ENCODE data around the gene CYP2E1. TPM values are rescaled to one million over a fixed set of nuclear protein-coding genes. Genes with fewer than 3 reads are reported as not detected.
"Not testable (repeated sequence)": the region's sequence is repeated elsewhere in the genome, so short reads cannot be mapped to it uniquely, and the experiment has no call there.

Gene CYP2E1
- total and polyA plus RNA-seq, 2 donors from 2014 or later, result 2.9 to 3.4 TPM

DNA sequence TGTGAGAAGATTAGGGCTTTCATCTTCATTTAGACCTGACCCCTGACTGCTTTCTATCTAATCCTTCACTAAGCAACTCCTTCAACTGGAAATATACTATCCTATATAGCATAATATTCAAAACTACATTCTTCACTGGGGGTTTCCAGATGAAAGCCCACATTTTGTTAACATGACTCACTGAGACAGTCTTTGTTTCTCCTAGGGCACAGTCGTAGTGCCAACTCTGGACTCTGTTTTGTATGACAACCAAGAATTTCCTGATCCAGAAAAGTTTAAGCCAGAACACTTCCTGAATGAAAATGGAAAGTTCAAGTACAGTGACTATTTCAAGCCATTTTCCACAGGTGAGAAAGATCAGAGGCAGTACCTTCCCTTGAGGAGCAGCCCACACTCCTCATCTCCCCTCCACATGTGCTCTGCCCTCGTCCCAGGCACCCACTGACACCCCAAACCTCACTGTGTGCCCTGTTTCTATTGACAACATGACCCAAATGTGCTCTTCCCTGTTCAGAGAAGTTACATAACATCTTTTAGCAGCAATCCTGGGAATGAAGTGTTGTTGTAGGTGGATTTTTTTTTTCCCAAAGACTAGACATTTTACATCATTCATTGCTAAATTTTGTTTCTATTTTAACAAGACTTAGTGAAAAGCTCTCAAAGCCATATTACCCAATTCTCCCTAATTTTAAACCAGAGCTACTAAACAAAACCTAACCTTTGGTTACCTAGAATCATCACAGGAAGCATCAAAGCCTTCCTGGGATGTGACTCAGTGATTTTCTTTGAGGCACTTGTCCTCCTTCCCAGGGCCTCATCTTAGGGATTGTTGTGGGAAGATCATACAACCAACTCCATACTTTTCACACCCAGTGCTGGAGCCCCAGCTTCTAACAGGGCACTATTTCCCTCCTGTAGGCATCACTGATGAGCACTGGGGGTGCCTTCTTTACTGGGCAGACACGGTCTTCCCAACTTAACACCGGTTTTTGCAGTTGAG lies 10.7 kb downstream of the CYP2E1 start:
- Histone ChIP-seq H3K27ac (ENCODE audit: low read depth in 2 of 2, low read length in 2 of 2) (no peak overlapping the region), H3K4me3 (ENCODE audit: low read length in 3 of 3) (no peak overlapping the region), H3K9ac (ENCODE audit: low read length in 3 of 3) (no peak overlapping the region), H3K9me3 (ENCODE audit: control insufficient read depth in 2 of 3, insufficient read depth in 1 of 3, low read length in 3 of 3) (no peaks in the 10 kb centered on the region), H3K4me1 (ENCODE audit: control insufficient read depth in 2 of 3, insufficient read depth in 2 of 3, low read depth in 1 of 3, low read length in 3 of 3) (no peaks in the 10 kb centered on the region), H3K36me3 (ENCODE audit: control insufficient read depth in 2 of 3, insufficient read depth in 3 of 3, low read length in 3 of 3) (no peaks in the 10 kb centered on the region), H3K27me3 (ENCODE audit: control insufficient read depth, insufficient read depth, low read length) (no peaks in the 10 kb centered on the region)
- FAIRE-seq (no peak), DNase-seq (no peak)
- intact Hi-C loops (cut with DNase I), result no loop called here
- TF ChIP-seq, protein P1, sequence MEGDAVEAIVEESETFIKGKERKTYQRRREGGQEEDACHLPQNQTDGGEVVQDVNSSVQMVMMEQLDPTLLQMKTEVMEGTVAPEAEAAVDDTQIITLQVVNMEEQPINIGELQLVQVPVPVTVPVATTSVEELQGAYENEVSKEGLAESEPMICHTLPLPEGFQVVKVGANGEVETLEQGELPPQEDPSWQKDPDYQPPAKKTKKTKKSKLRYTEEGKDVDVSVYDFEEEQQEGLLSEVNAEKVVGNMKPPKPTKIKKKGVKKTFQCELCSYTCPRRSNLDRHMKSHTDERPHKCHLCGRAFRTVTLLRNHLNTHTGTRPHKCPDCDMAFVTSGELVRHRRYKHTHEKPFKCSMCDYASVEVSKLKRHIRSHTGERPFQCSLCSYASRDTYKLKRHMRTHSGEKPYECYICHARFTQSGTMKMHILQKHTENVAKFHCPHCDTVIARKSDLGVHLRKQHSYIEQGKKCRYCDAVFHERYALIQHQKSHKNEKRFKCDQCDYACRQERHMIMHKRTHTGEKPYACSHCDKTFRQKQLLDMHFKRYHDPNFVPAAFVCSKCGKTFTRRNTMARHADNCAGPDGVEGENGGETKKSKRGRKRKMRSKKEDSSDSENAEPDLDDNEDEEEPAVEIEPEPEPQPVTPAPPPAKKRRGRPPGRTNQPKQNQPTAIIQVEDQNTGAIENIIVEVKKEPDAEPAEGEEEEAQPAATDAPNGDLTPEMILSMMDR (IDR thresholded peaks at IDR 0.05; ENCODE audit: borderline replicate concordance, extremely low read depth, insufficient read depth), result no peak

DNA sequence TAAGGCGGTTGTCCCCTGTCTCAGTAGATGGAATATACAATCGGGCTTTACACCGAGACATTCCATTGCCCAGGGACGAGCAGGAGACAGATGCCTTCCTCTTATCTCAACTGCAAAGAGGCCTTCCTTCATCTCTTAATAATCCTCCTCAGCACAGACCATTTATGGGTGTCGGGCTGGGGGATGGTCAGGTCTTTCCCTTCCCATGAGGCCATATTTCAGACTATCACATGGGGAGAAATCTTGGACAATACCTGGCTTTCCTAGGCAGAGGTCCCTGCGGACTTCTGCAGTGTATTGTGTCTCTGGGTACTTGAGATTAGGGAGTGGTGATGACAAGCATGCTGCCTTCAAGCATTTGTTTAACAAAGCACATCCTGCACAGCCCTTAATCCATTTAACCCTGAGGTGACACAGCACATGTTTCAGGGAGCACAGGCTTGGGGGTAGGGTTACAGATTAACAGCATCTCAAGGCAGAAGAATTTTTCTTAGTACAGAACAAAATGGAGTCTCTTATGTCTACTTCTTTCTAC lies 14.3 kb downstream of the CYP2E1 start:
- intact Hi-C loops (cut with DNase I), result not testable (repeated sequence)

DNA sequence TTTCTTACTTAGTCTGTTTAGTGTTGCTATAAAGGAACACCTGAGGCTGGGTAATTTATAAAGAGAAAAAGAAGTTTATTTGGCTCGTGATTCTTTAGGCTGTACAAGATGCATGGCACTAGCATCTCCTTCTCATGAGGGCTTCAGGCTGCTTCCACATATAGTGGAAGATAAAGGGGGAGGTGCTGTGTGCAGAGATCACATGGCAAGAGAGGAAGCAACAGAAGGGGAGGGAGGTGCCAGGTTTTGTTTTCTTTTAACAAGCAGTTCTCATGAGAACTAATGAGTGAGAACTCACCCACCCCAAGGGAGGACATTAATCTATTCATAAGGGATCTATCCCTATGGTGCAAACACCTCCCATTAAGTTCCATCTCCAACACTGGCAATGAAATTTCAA lies 17.3 kb downstream of the CYP2E1 start:
- intact Hi-C loops (cut with DNase I), result no loop called here
- FAIRE-seq (no peak), DNase-seq (no peak)
- H3K27me3 ChIP-seq (ENCODE audit: control insufficient read depth, insufficient read depth, low read length), result no peaks in the 10 kb centered on the region
- no peak overlapping the region for H3K4me3 ChIP-seq (ENCODE audit: low read length in 3 of 3)
- H3K9me3 ChIP-seq (ENCODE audit: control insufficient read depth in 2 of 3, insufficient read depth in 1 of 3, low read length in 3 of 3), result peaks cover 0 to 3% (median 0%) of the 10 kb centered on the region in 3 donors
- TF ChIP-seq, protein P1 (IDR thresholded peaks at IDR 0.05; ENCODE audit: borderline replicate concordance, extremely low read depth, insufficient read depth), result no peak
- H3K4me1 ChIP-seq (ENCODE audit: control insufficient read depth in 2 of 3, insufficient read depth in 2 of 3, low read depth in 1 of 3, low read length in 3 of 3), result no peaks in the 10 kb centered on the region
- no peak overlapping the region for H3K9ac ChIP-seq (ENCODE audit: low read length in 3 of 3)
- no peaks in the 10 kb centered on the region for H3K36me3 ChIP-seq (ENCODE audit: control insufficient read depth in 2 of 3, insufficient read depth in 3 of 3, low read length in 3 of 3)
- no peak overlapping the region for H3K27ac ChIP-seq (ENCODE audit: low read depth in 2 of 2, low read length in 2 of 2)

More for the DNA sequence above, 14.3 kb downstream of the CYP2E1 start:
- H3K36me3 ChIP-seq (ENCODE audit: control insufficient read depth in 2 of 3, insufficient read depth in 3 of 3, low read length in 3 of 3); DNase-seq; H3K9me3 ChIP-seq (ENCODE audit: control insufficient read depth in 2 of 3, insufficient read depth in 1 of 3, low read length in 3 of 3); H3K27me3 ChIP-seq (ENCODE audit: control insufficient read depth, insufficient read depth, low read length); FAIRE-seq; H3K9ac ChIP-seq (ENCODE audit: low read length in 3 of 3); H3K4me1 ChIP-seq (ENCODE audit: control insufficient read depth in 2 of 3, insufficient read depth in 2 of 3, low read depth in 1 of 3, low read length in 3 of 3); H3K27ac ChIP-seq (ENCODE audit: low read depth in 2 of 2, low read length in 2 of 2); H3K4me3 ChIP-seq (ENCODE audit: low read length in 3 of 3): not testable (repeated sequence)

DNA sequence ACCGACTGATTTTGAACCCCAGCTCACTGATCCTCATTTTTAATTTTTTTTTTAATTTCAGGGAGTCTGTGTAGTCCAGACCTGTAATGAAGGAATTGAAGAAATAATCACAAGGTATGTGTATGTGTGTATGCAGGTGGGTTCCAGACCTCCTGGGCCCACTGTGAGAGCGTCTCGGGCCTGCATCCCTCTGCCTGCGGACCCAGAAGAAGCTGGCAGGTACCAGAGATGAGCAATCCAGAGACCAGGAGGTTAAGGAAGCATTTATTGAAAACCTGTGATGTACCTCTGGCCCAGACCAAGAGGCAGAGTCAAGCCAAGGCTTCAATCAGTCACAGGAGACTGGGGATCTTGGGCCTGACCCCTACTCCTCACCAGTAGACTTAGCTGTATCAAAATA lies 27.4 kb downstream of the CYP2E1 start:
- H3K27me3 ChIP-seq (ENCODE audit: control insufficient read depth, insufficient read depth, low read length), result no peaks in the 10 kb centered on the region
- H3K9me3 ChIP-seq (ENCODE audit: control insufficient read depth in 2 of 3, insufficient read depth in 1 of 3, low read length in 3 of 3), result peaks cover 0 to 2% (median 0%) of the 10 kb centered on the region in 3 donors
- H3K4me1 ChIP-seq (ENCODE audit: control insufficient read depth in 2 of 3, insufficient read depth in 2 of 3, low read depth in 1 of 3, low read length in 3 of 3), result no peaks in the 10 kb centered on the region
- H3K27ac ChIP-seq (ENCODE audit: low read depth in 2 of 2, low read length in 2 of 2), result no peak overlapping the region
- TF ChIP-seq, protein P1 (IDR thresholded peaks at IDR 0.05; ENCODE audit: borderline replicate concordance, extremely low read depth, insufficient read depth), result no peak
- no peaks in the 10 kb centered on the region for H3K36me3 ChIP-seq (ENCODE audit: control insufficient read depth in 2 of 3, insufficient read depth in 3 of 3, low read length in 3 of 3)
- H3K9ac ChIP-seq (ENCODE audit: low read length in 3 of 3), result no peak overlapping the region
- intact Hi-C loops (cut with DNase I), result no loop called here
- H3K4me3 ChIP-seq (ENCODE audit: low read length in 3 of 3), result no peak overlapping the region
- no peak for FAIRE-seq
- DNase-seq, result no peak

Data from kidney (tissue), 14 donors.